GM23248 (cell line): ENCODE data around the gene SPDYE6. TPM values are rescaled to one million over a fixed set of nuclear protein-coding genes. Genes with fewer than 3 reads are reported as not detected.

Experiments
- DNase-seq: peaks from one replicate; pipeline ENCODE4 v3.0.0-alpha.2; 2015
- H2AFZ ChIP-seq: fragments of 200-600 bp; sonication (generic); 2 replicates; pipeline ENCODE4 v1.6.1; 2016; ENCODE audit warnings: antibody characterized with exemption
- H3F3A ChIP-seq: fragments of 200-600 bp; sonication (generic); 2 replicates; pipeline ENCODE4 v1.6.1; 2016; ENCODE audit warnings: mild to moderate bottlenecking, antibody characterized with exemption, mixed run types; ENCODE audit not compliant: insufficient read depth
- H3K27ac ChIP-seq: fragments of 200-600 bp; sonication (generic); 2 replicates; pipeline ENCODE4 v1.5.1; 2016; ENCODE audit warnings: mild to moderate bottlenecking
- H3K27me3 ChIP-seq: fragments of 200-600 bp; sonication (generic); replicated peaks from 2 replicates; pipeline ENCODE4 v1.6.1; 2016; ENCODE audit warnings: mild to moderate bottlenecking; ENCODE audit not compliant: insufficient read depth
- H3K36me3 ChIP-seq: fragments of 200-600 bp; sonication (generic); 2 replicates; pipeline ENCODE4 v1.6.1; 2016; ENCODE audit warnings: low read depth, mild to moderate bottlenecking
- H3K4me1 ChIP-seq: fragments of 200-600 bp; sonication (generic); 2 replicates; pipeline ENCODE4 v1.6.1; 2016; ENCODE audit warnings: mild to moderate bottlenecking; ENCODE audit not compliant: insufficient read depth
- H3K4me2 ChIP-seq: fragments of 200-600 bp; sonication (generic); one replicate; pipeline ENCODE4 v1.6.1; 2016; ENCODE audit warnings: mild to moderate bottlenecking; ENCODE audit not compliant: unreplicated experiment
- H3K4me3 ChIP-seq: fragments of 200-600 bp; sonication (generic); 2 replicates; pipeline ENCODE4 v1.5.1; 2016; ENCODE audit warnings: mild to moderate bottlenecking
- H3K79me2 ChIP-seq: fragments of 200-600 bp; sonication (generic); 2 replicates; pipeline ENCODE4 v1.6.1; 2016; ENCODE audit warnings: mild to moderate bottlenecking; ENCODE audit not compliant: insufficient read depth
- H3K9ac ChIP-seq: fragments of 200-600 bp; sonication (generic); 2 replicates; pipeline ENCODE4 v1.6.1; 2016; ENCODE audit warnings: mild to moderate bottlenecking
- H3K9me2 ChIP-seq: fragments of 200-600 bp; sonication (generic); 2 replicates; pipeline ENCODE4 v1.6.1; 2016; ENCODE audit warnings: mixed run types, mild to moderate bottlenecking, moderate library complexity; ENCODE audit not compliant: insufficient read depth
- H3K9me3 ChIP-seq: fragments of 200-600 bp; sonication (generic); one replicate; pipeline ENCODE4 v1.6.1; 2017; ENCODE audit warnings: low read depth
- H4K20me1 ChIP-seq: fragments of 200-600 bp; sonication (generic); 2 replicates; pipeline ENCODE4 v1.6.0; 2016; ENCODE audit not compliant: insufficient read depth
- EZH2 ChIP-seq: fragments of 200-600 bp; sonication (generic); IDR thresholded peaks from 2 replicates; pipeline ENCODE4 v1.6.1; 2018; ENCODE audit warnings: antibody characterized with exemption, mild to moderate bottlenecking; ENCODE audit not compliant: insufficient read depth, poor library complexity, severe bottlenecking
- EZH2phosphoT487 ChIP-seq: fragments of 200-600 bp; sonication (generic); IDR thresholded peaks from 2 replicates; pipeline ENCODE4 v1.6.1; 2018; ENCODE audit warnings: antibody characterized with exemption, moderate library complexity, mild to moderate bottlenecking, low read depth; ENCODE audit not compliant: insufficient read depth
- WGBS, 2 experiments: methylation state at CpG; one replicate each; pipeline ENCODE4 v1.1.6; 2015 to 2017; ENCODE audit warnings: low lambda C conversion rate in 2 of 2, low coverage in 1 of 2; ENCODE audit errors: missing lambda C conversion rate in 2 of 2; 5-methylcytosine and 5-hydroxymethylcytosine counted together
- in situ Hi-C: fragments of 300-500 bp; cut with MboI; formaldehyde crosslinking; loops from 2 replicates; pipeline ENCODE4 v1.15.0; 2020
- microRNA-seq: library from miRNA; unstranded; fragments of <30 nt; microRNA quantifications from one replicate; pipeline ENCODE4, GENCODE V29; 2016; ENCODE audit warnings: borderline number of aligned reads
- polyA plus RNA-seq: library from polyadenylated mRNA; unstranded; fragments of >200 nt; fragmentation: Nextera tagmentation; extraction: Ambion mirVana; gene quantifications from 2 replicates; pipeline ENCODE4 v1.2.1, GENCODE V29; 2016
- small RNA-seq: library from RNA; depleted of rRNA; stranded (forward); fragments of <200 nt; gene quantifications from one replicate; pipeline ENCODE3, GENCODE V24; 2014; ENCODE audit warnings: low read depth, low replicate concordance
- total RNA-seq: library from RNA; depleted of rRNA; stranded (reverse); fragments of >200 nt; shearing (Covaris generic); gene quantifications from 2 replicates; pipeline ENCODE4 v1.2.3, GENCODE V29; 2014; rRNA removed

SPDYE6 gene
- total and polyA plus RNA-seq, 2 experiments from 2014 or later, result not detected

DNA sequence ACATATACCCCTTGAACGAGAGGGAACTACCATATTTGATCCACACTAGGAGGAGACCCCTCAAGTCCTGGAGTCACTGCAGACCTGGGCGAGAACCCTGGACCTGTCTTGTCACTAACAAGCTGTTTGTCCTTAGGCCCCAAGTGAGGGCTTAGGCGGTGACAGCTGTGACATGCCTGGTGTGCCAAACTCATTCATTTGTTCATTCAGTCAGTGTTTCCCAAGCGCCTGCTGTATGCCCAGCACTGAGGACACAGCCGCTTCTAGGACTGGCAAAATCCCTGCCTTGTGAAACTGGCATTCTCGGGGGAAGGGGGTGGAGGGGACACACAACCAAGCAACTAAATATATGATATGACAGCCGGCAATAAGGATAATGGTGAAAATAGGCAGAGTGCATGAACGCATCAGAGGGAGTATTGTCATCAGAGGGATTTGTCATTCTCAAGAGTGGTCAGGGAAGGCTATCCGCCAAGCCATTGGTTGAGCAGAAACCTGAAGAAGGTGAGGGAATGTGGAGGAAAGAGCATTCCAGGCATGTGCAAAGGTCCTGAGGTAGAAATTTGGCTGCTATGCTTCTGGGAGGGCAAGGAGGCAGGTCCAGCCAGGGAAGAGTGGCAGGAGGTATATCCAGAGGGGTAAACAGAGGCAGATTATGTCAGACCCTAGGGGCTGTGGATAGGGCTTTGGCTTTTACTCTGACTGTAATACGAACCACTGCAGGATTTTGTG is 58.6 kb downstream of the SPDYE6 start:
- Histone ChIP-seq H4K20me1 (no peaks in the 10 kb centered on the region), H3K9me2 (no peaks in the 10 kb centered on the region), H3F3A (no peaks in the 10 kb centered on the region), H3K4me2 (no peak overlapping the region), H3K4me3 (no peak overlapping the region), H3K27ac (no peak overlapping the region), H3K36me3 (no peaks in the 10 kb centered on the region), H3K9me3 (no peaks in the 10 kb centered on the region), H3K79me2 (no peaks in the 10 kb centered on the region), H3K4me1 (no peaks in the 10 kb centered on the region), H3K9ac (no peak overlapping the region), H2AFZ (no peak overlapping the region), H3K27me3 (0 out of 2 replicates have a peak, but pooled peaks cover 9% of the 10 kb centered on the region)
- WGBS, 2 experiments, result 77 to 78% methylated on average over 10 of the region's 10 CpGs
- in situ Hi-C loops, result no loop called here
- TF ChIP-seq EZH2, result no peak
- DNase-seq, result no peak

DNA sequence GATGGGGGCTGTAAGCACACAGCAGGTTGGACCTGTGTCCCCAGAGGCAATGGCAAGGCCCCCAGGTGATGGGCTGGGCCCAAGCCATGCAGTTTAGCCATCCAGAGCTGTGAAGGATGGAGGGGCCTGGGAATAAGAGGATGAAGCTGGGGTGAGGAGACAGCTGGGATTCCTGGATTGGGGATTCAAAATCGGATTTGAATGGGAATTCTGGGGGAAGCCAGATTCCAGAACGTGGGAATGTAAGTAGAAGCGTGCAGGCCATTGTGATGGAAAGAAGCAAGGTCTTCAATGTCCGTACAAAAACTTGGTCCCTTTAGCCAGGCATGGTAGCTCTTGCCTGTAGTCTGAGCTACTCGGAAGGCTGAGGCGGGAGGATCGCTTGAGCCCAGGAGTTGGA is 59.7 kb downstream of the SPDYE6 start:
- H3K79me2 ChIP-seq, result no peaks in the 10 kb centered on the region
- TF ChIP-seq EZH2phosphoT487, result no peak
- TF ChIP-seq EZH2, result no peak
- no peak overlapping the region for H3K4me3 ChIP-seq
- no peak overlapping the region for H3K9ac ChIP-seq
- H4K20me1 ChIP-seq, result no peaks in the 10 kb centered on the region
- H3F3A ChIP-seq, result no peaks in the 10 kb centered on the region
- in situ Hi-C loops, result no loop called here
- no peaks in the 10 kb centered on the region for H3K9me2 ChIP-seq
- no peaks in the 10 kb centered on the region for H3K4me1 ChIP-seq
- DNase-seq, result no peak
- WGBS, 2 experiments, result 86 to 89% methylated on average over 7 of the region's 7 CpGs
- H3K36me3 ChIP-seq, result no peaks in the 10 kb centered on the region
- no peaks in the 10 kb centered on the region for H3K9me3 ChIP-seq
- no peak overlapping the region for H3K27ac ChIP-seq
- H2AFZ ChIP-seq, result no peak overlapping the region
- H3K4me2 ChIP-seq, result no peak overlapping the region
- 0 out of 2 replicates have a peak, but pooled peaks cover 9% of the 10 kb centered on the region for H3K27me3 ChIP-seq

DNA sequence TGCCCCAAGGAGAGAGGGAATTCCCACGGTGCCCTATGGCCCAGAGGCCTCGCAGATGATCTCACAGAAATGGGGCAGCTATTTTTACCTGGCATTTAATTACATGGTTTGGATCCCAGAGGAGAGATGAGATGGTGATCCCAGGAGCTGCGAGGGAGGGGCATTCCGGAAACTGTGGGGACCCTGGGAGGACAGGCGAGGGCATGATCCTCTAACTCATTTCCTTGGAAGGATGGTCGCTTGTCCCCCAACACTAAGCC is 60.1 kb downstream of the SPDYE6 start:
- TF ChIP-seq EZH2, result no peak
- TF ChIP-seq EZH2phosphoT487, result no peak
- H3K9me2 ChIP-seq, result no peaks in the 10 kb centered on the region
- H3K9me3 ChIP-seq, result no peaks in the 10 kb centered on the region
- 78 to 84% methylated on average over 6 of the region's 6 CpGs for WGBS, 2 experiments
- no peaks in the 10 kb centered on the region for H3F3A ChIP-seq
- H2AFZ ChIP-seq, result no peak overlapping the region
- H3K4me2 ChIP-seq, result no peak overlapping the region
- no peaks in the 10 kb centered on the region for H3K79me2 ChIP-seq
- no peak for DNase-seq
- H3K4me1 ChIP-seq, result no peaks in the 10 kb centered on the region
- no peaks in the 10 kb centered on the region for H3K36me3 ChIP-seq
- H3K9ac ChIP-seq, result no peak overlapping the region
- no peak overlapping the region for H3K27ac ChIP-seq
- H3K4me3 ChIP-seq, result no peak overlapping the region
- in situ Hi-C loops, result no loop called here
- 0 out of 2 replicates have a peak, but pooled peaks cover 9% of the 10 kb centered on the region for H3K27me3 ChIP-seq
- no peaks in the 10 kb centered on the region for H4K20me1 ChIP-seq

Small RNA genes lying within 50 kb of the gene (microRNA-seq; reads per million reads assigned to microRNA genes)
- gene MIR548O, result not detected

Small RNA genes lying within 50 kb of the gene (small RNA-seq; reads per million reads assigned to genes)
- gene AC091390.4 (not detected), gene MIR548O (not detected), gene RF00019 (not detected)

Other genes starting within 250 kb of the SPDYE6 start
- 0.86 and 7.1 TPM in 2 replicates for gene SH2B2, start 69.6 kb downstream of the SPDYE6 start, total RNA-seq
- 0.80 and 1.1 TPM in 2 replicates for gene SH2B2, start 69.6 kb downstream of the SPDYE6 start, polyA plus RNA-seq
- 14.8 and 17.3 TPM in 2 replicates for gene PRKRIP1, start 39.9 kb upstream of the SPDYE6 start, total RNA-seq
- gene PRKRIP1, start 39.9 kb upstream of the SPDYE6 start, polyA plus RNA-seq, result 19.1 and 20.3 TPM in 2 replicates
- gene ORAI2, start 77.1 kb upstream of the SPDYE6 start, total RNA-seq, result 42.2 and 47.6 TPM in 2 replicates
- gene ORAI2, start 77.1 kb upstream of the SPDYE6 start, polyA plus RNA-seq, result 30.3 and 32.6 TPM in 2 replicates
- gene ALKBH4, start 108.4 kb upstream of the SPDYE6 start, total RNA-seq, result 16.3 and 17.8 TPM in 2 replicates
- gene ALKBH4, start 108.4 kb upstream of the SPDYE6 start, polyA plus RNA-seq, result 11.8 and 13.9 TPM in 2 replicates
- gene LRWD1, start 108.5 kb upstream of the SPDYE6 start, total RNA-seq, result 18.3 and 21.8 TPM in 2 replicates
- 15.3 and 16.2 TPM in 2 replicates for gene LRWD1, start 108.5 kb upstream of the SPDYE6 start, polyA plus RNA-seq
- gene POLR2J, start 122.5 kb upstream of the SPDYE6 start, total RNA-seq, result 11.3 and 15.5 TPM in 2 replicates
- 75.4 and 77.7 TPM in 2 replicates for gene POLR2J, start 122.5 kb upstream of the SPDYE6 start, polyA plus RNA-seq
- gene RASA4B, start 161.3 kb upstream of the SPDYE6 start, total RNA-seq, result 0.13 and 1.1 TPM in 2 replicates
- 0.72 and 1.0 TPM in 2 replicates for gene RASA4B, start 161.3 kb upstream of the SPDYE6 start, polyA plus RNA-seq
- gene UPK3BL2, start 187.3 kb upstream of the SPDYE6 start, total RNA-seq, result 1.6 TPM in 1 of 2 replicates, not detected in the other
- 0.39 and 0.83 TPM in 2 replicates for gene UPK3BL2, start 187.3 kb upstream of the SPDYE6 start, polyA plus RNA-seq
- not detected in 2 replicates for gene SPDYE2, start 194.8 kb upstream of the SPDYE6 start, total RNA-seq
- gene SPDYE2, start 194.8 kb upstream of the SPDYE6 start, polyA plus RNA-seq, result 0.20 and 0.59 TPM in 2 replicates
- gene POLR2J3, start 216.1 kb upstream of the SPDYE6 start, total RNA-seq, result 2.9 and 6.3 TPM in 2 replicates
- gene POLR2J3, start 216.1 kb upstream of the SPDYE6 start, polyA plus RNA-seq, result 61.2 and 69.8 TPM in 2 replicates